Mammary epithelial cell (primary cell): ENCODE data around the gene PRR19.

Experiments used
- CTCF ChIP-seq, 2 donors: IDR thresholded peaks in 1 of 2; conservative IDR thresholded peaks in 1 of 2; 2 replicates each; pipeline ENCODE4 v1.5.1; 2011 to 2012; ENCODE audit warnings: inconsistent platforms in 2 of 2, low read length in 2 of 2, mild to moderate bottlenecking in 2 of 2, control low read depth in 1 of 2, low read depth in 1 of 2; ENCODE audit not compliant: insufficient read depth in 1 of 2; ENCODE audit errors: extremely low read depth in 1 of 2
- EZH2 ChIP-seq: IDR thresholded peaks from 2 replicates; pipeline ENCODE4 v1.6.1; 2012; ENCODE audit warnings: low read length, inconsistent platforms, borderline replicate concordance

GRCh38 chr19:42291435-42291810 is 10.5 kb upstream of the PRR19 start:
- TF ChIP-seq EZH2: no peak
- no peak for TF ChIP-seq CTCF (conservative IDR thresholded peaks at IDR 0.05 in 1 of 2, IDR thresholded peaks at IDR 0.05 in 1 of 2; ENCODE audit: extremely low read depth in 1 of 2, insufficient read depth in 1 of 2, low read depth in 1 of 2, low read length in 2 of 2)
